Body of pancreas (tissue), 4 donors: ENCODE data around the gene CLRN1.

Source experiments
- POLR2A ChIP-seq, 3 donors: fragments of 450-650 bp; IDR thresholded peaks; one replicate each; pipeline ENCODE4 v1.6.1; 2016; ENCODE audit warnings: antibody characterized with exemption in 3 of 3, mild to moderate bottlenecking in 2 of 3
- TF ChIP-seq, protein P1 (sequence below), 7 experiments: fragments of 450-650 bp in 4 of 7; fragments of 200-600 bp in 3 of 7; sonication (generic) in 3 of 7; IDR thresholded peaks; one replicate each; pipeline ENCODE4 v1.5.1; 2016 to 2019; ENCODE audit warnings: antibody characterized with exemption in 7 of 7

- TF ChIP-seq, protein P1, sequence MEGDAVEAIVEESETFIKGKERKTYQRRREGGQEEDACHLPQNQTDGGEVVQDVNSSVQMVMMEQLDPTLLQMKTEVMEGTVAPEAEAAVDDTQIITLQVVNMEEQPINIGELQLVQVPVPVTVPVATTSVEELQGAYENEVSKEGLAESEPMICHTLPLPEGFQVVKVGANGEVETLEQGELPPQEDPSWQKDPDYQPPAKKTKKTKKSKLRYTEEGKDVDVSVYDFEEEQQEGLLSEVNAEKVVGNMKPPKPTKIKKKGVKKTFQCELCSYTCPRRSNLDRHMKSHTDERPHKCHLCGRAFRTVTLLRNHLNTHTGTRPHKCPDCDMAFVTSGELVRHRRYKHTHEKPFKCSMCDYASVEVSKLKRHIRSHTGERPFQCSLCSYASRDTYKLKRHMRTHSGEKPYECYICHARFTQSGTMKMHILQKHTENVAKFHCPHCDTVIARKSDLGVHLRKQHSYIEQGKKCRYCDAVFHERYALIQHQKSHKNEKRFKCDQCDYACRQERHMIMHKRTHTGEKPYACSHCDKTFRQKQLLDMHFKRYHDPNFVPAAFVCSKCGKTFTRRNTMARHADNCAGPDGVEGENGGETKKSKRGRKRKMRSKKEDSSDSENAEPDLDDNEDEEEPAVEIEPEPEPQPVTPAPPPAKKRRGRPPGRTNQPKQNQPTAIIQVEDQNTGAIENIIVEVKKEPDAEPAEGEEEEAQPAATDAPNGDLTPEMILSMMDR (IDR thresholded peaks at IDR 0.05), result no peak
- no peak for TF ChIP-seq POLR2A (IDR thresholded peaks at IDR 0.05)
Observed at GRCh38 chr3:150905339-150905738, 67.2 kb downstream of the CLRN1 start, which contains the start of gene MINDY4B.
